ENCODE measurements around the gene OR8U1. TPM values are rescaled to one million over a fixed set of nuclear protein-coding genes. Genes with fewer than 3 reads are reported as not detected.

The OR8U1 gene
- total and polyA plus RNA-seq, 2 donors (not counting 3 experiments of a cell fraction or from before 2014, with no cell fraction given): not detected

DNA sequence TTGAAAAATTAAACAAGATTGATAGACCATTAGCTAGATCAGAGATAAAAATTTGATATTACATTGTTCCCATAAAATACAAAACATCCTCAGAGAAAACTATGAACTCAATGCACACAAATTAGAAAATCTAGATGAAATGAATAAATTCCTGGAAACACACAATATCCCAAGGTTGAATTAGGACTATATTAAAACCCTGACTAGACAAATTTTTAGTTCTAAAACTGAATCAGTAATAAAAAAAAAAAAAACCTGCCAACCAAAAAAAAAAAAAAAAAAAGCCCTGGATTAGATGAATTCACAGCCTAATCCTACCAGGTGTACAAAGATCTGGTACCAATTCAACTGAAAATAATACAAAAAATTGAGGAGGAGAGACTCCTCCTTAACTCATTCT, 35.1 kb upstream of the OR8U1 start:
- DNase-seq (ENCODE audit: low read depth, low spot score): no peak
- no peaks in the 10 kb centered on the region for H3K4me1 ChIP-seq (ENCODE audit: control insufficient read depth, extremely low read depth, insufficient read depth, low read length)
- no peaks in the 10 kb centered on the region for H3K9me1 ChIP-seq (replicated peaks; ENCODE audit: control insufficient read depth, extremely low read depth, insufficient read depth, low read length)
- TF ChIP-seq EZH2 (IDR thresholded peaks at IDR 0.05; ENCODE audit: borderline replicate concordance, low read depth, low read length, severe bottlenecking) (no peak), POLR2AphosphoS5 (IDR thresholded peaks at IDR 0.05; ENCODE audit: insufficient read depth, low read depth, low read length) (no peak)
- intact Hi-C loops (cut with micrococcal nuclease) (no loop called here), dilution Hi-C loops (cut with MboI; ENCODE audit: extremely low pct_ligation_motif_present, low sequenced_read_pairs) (no loop called here)
- H3K9ac ChIP-seq (replicated peaks; ENCODE audit: extremely low read depth, insufficient read depth, low read length): no peak overlapping the region
- H3K79me2 ChIP-seq (ENCODE audit: control insufficient read depth, insufficient read depth, low read length): no peaks in the 10 kb centered on the region
- H3K36me3 ChIP-seq (ENCODE audit: control insufficient read depth in 2 of 2, extremely low read depth in 1 of 2, insufficient read depth in 2 of 2, low read length in 2 of 2): no peaks in the 10 kb centered on the region
- no peak overlapping the region for H3K4me2 ChIP-seq (ENCODE audit: insufficient read depth, low read length)
- ChIA-PET CTCF (no interaction called here), POLR2A (no interaction called here)
- FAIRE-seq: no peak
- H3K4me3 ChIP-seq (replicated peaks in 1 of 3; ENCODE audit: insufficient read depth in 1 of 3, low read depth in 1 of 3, low read length in 3 of 3): no peak overlapping the region
- no peaks in the 10 kb centered on the region for H3K27me3 ChIP-seq (ENCODE audit: control insufficient read depth in 2 of 2, insufficient read depth in 2 of 2, low read length in 2 of 2)
- no peak overlapping the region for H3K27ac ChIP-seq (ENCODE audit: insufficient read depth, low read depth, low read length)
- H2AFZ ChIP-seq (ENCODE audit: low read depth, low read length): no peak overlapping the region
- H3K9me3 ChIP-seq (replicated peaks; ENCODE audit: control insufficient read depth, insufficient read depth, low read length): peaks cover 7% of the 10 kb centered on the region
- no TSS peak for BruUV-seq (replicated peaks)
- H4K20me1 ChIP-seq (replicated peaks; ENCODE audit: control insufficient read depth, extremely low read depth, insufficient read depth, low read length): no peaks in the 10 kb centered on the region

DNA sequence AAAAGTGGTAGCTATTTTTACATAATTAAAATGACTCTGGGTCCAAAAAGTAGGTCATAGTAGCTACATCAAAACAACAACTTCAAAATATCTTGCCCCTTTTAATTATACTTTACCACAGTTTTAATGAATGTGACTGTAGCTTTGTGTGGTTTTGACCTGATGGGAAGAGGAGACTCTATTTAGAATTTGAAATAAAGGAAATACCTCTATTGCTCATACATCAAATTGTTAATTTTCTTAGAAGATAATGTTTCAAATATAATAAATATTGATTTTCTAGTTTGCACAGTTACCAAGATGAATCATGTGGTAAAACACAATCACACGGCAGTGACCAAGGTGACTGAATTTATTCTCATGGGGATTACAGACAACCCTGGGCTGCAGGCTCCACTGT, 29.7 kb upstream of the OR8U1 start, which contains the start of gene OR8K1:
OR8K1 (plus strand) TSS at position 301 of the 400 bp plus-strand sequence; CDS start at position 301, 0 bp downstream.
- H3K9ac ChIP-seq (replicated peaks; ENCODE audit: extremely low read depth, insufficient read depth, low read length): no peak within 1 kb of the TSS
- POLR2A ChIA-PET: no interaction called here
- no peak within 1 kb of the TSS for H3K4me2 ChIP-seq (ENCODE audit: insufficient read depth, low read length)
- H4K20me1 ChIP-seq (replicated peaks; ENCODE audit: control insufficient read depth, extremely low read depth, insufficient read depth, low read length): no peaks in the 10 kb centered on the region
- no peak for TF ChIP-seq POLR2A (IDR thresholded peaks at IDR 0.05; ENCODE audit: low read depth, low read length)
- no peak for TF ChIP-seq MYC (IDR thresholded peaks at IDR 0.05; ENCODE audit: low read depth, low read length)
- no peak for TF ChIP-seq GATA2 (IDR thresholded peaks at IDR 0.05; ENCODE audit: insufficient read depth, insufficient read length, low read depth, low read length)
- no peak for TF ChIP-seq EZH2 (IDR thresholded peaks at IDR 0.05; ENCODE audit: borderline replicate concordance, low read depth, low read length, severe bottlenecking)
- TF ChIP-seq, protein P1, sequence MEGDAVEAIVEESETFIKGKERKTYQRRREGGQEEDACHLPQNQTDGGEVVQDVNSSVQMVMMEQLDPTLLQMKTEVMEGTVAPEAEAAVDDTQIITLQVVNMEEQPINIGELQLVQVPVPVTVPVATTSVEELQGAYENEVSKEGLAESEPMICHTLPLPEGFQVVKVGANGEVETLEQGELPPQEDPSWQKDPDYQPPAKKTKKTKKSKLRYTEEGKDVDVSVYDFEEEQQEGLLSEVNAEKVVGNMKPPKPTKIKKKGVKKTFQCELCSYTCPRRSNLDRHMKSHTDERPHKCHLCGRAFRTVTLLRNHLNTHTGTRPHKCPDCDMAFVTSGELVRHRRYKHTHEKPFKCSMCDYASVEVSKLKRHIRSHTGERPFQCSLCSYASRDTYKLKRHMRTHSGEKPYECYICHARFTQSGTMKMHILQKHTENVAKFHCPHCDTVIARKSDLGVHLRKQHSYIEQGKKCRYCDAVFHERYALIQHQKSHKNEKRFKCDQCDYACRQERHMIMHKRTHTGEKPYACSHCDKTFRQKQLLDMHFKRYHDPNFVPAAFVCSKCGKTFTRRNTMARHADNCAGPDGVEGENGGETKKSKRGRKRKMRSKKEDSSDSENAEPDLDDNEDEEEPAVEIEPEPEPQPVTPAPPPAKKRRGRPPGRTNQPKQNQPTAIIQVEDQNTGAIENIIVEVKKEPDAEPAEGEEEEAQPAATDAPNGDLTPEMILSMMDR (IDR thresholded peaks at IDR 0.05; ENCODE audit: extremely low read depth in 1 of 2, insufficient read depth in 1 of 2, low read depth in 1 of 2, low read length in 2 of 2): no peak
- TF ChIP-seq FOS (IDR thresholded peaks at IDR 0.05; ENCODE audit: borderline replicate concordance, insufficient read depth, low read length): no peak
- no peak for TF ChIP-seq POLR2AphosphoS5 (IDR thresholded peaks at IDR 0.05; ENCODE audit: insufficient read depth, low read depth, low read length)
- TF ChIP-seq JUN (IDR thresholded peaks at IDR 0.05; ENCODE audit: borderline replicate concordance, insufficient read depth, insufficient read length, low read depth): no peak
- TF ChIP-seq, protein P2, sequence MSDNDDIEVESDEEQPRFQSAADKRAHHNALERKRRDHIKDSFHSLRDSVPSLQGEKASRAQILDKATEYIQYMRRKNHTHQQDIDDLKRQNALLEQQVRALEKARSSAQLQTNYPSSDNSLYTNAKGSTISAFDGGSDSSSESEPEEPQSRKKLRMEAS (IDR thresholded peaks at IDR 0.05; ENCODE audit: insufficient read depth, insufficient read length): no peak
- no peaks in the 10 kb centered on the region for H3K4me1 ChIP-seq (ENCODE audit: control insufficient read depth, extremely low read depth, insufficient read depth, low read length)
- H3K9me1 ChIP-seq (replicated peaks; ENCODE audit: control insufficient read depth, extremely low read depth, insufficient read depth, low read length): no peaks in the 10 kb centered on the region
- no peak within 1 kb of the TSS for H3K27ac ChIP-seq (ENCODE audit: insufficient read depth, low read depth, low read length)
- FAIRE-seq: no peak
- peaks cover 2% of the 10 kb centered on the region for H3K9me3 ChIP-seq (replicated peaks; ENCODE audit: control insufficient read depth, insufficient read depth, low read length)
- intact Hi-C loops (cut with micrococcal nuclease): no loop called here
- H2AFZ ChIP-seq (ENCODE audit: low read depth, low read length): no peak within 1 kb of the TSS
- no peak within 1 kb of the TSS for H3K4me3 ChIP-seq (replicated peaks in 1 of 3; ENCODE audit: insufficient read depth in 1 of 3, low read depth in 1 of 3, low read length in 3 of 3)
- DNase-seq (ENCODE audit: low read depth, low spot score): no peak
- dilution Hi-C loops (cut with MboI; ENCODE audit: extremely low pct_ligation_motif_present, low sequenced_read_pairs): no loop called here
- no peaks in the 10 kb centered on the region for H3K36me3 ChIP-seq (ENCODE audit: control insufficient read depth in 2 of 2, extremely low read depth in 1 of 2, insufficient read depth in 2 of 2, low read length in 2 of 2)
- CTCF ChIA-PET: no interaction called here
- H3K79me2 ChIP-seq (ENCODE audit: control insufficient read depth, insufficient read depth, low read length): no peaks in the 10 kb centered on the region
- no peaks in the 10 kb centered on the region for H3K27me3 ChIP-seq (ENCODE audit: control insufficient read depth in 2 of 2, insufficient read depth in 2 of 2, low read length in 2 of 2)
- no TSS peak for BruUV-seq (replicated peaks)

Measured in endothelial cell of umbilical vein (primary cell).